Skeletal muscle satellite cell (primary cell): ENCODE measurements around the gene SPIB.

ENCODE experiments used
- H3K27me3 ChIP-seq: 2 replicates; pipeline ENCODE4 v1.7.0; 2013; ENCODE audit warnings: low read length; ENCODE audit not compliant: control insufficient read depth, insufficient read depth
- H3K36me3 ChIP-seq: 2 replicates; pipeline ENCODE4 v1.7.0; 2013; ENCODE audit warnings: mild to moderate bottlenecking, control low read depth, low read length; ENCODE audit not compliant: insufficient read depth
- H3K4me1 ChIP-seq: 2 replicates; pipeline ENCODE4 v1.7.0; 2013; ENCODE audit warnings: low read length; ENCODE audit not compliant: control insufficient read depth, insufficient read depth
- H3K4me2 ChIP-seq: 2 replicates; pipeline ENCODE4 v1.7.0; 2013; ENCODE audit warnings: mild to moderate bottlenecking, low read length
- H3K4me3 ChIP-seq: 2 replicates; pipeline ENCODE4 v1.7.0; 2013; ENCODE audit warnings: low read length
- H3K9ac ChIP-seq: 2 replicates; pipeline ENCODE4 v1.7.0; 2013; ENCODE audit warnings: mild to moderate bottlenecking, low read depth, low read length, moderate library complexity
- H3K9me3 ChIP-seq: replicated peaks from 2 replicates; pipeline ENCODE4 v1.7.0; 2013; ENCODE audit warnings: mild to moderate bottlenecking, control low read depth, low read length

Gene SPIB

DNA sequence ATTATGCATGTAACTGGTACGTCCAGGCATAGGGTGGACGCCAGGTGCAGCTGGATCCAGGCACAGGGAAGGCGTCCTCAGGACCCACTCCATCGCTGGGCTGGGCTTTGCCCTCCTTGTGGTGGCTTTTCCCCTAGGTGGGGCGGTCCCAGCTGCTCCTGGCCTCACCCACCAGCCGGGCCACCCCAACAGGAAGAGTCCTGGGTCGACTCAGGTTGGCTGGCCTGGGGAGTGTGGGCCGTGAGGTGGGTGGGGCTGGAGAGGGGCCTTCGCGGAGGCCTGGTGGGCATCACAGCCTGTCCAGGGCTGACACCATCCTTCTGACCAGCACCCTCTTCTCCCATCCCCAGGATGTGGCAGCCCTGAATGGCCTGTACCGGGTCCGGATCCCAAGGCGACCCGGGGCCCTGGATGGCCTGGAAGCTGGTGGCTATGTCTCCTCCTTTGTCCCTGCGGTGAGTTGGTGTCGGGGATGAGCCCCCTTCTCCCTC is 61.1 kb downstream of the SPIB start:
- Histone ChIP-seq H3K27me3 (no peaks in the 10 kb centered on the region), H3K9me3 (no peaks in the 10 kb centered on the region), H3K4me3 (no peak overlapping the region), H3K4me2 (no peak overlapping the region), H3K36me3 (peaks cover 13% of the 10 kb centered on the region), H3K4me1 (peaks cover 7% of the 10 kb centered on the region), H3K9ac (no peak overlapping the region)

DNA sequence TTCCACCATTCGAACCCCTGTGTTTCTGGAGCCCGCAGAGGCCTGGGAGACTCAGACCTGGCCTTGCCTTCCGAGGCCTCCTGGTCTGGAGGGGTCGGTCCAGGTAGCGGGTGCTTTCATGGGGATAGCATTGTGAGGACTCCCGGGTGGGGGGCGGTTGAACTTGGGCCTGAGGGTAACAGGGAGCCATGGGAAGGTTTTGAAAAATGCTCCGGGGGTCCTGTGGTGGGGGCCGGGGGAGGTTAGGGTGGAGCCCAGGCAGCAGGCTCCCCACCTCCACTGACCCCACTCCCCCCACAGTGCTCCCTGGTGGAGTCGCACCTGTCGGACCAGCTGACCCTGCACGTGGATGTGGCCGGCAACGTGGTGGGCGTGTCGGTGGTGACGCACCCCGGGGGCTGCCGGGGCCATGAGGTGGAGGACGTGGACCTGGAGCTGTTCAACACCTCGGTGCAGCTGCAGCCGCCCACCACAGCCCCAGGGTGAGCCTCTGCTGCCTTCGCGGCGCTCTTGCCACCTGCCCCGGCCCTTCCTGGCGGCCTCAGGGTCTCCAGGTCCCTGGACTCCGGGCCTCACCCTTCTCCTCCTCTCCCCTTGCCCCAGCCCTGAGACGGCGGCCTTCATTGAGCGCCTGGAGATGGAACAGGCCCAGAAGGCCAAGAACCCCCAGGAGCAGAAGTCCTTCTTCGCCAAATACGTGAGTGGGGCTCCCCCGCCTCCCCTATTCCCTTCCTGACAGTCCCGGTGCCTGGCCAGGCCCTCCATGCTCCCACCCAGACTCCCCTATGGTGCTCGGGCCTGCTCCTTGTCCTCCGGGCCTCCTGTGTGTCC is 61.8 kb downstream of the SPIB start:
- no peak overlapping the region for H3K4me3 ChIP-seq
- no peak overlapping the region for H3K4me2 ChIP-seq
- no peaks in the 10 kb centered on the region for H3K27me3 ChIP-seq
- H3K9me3 ChIP-seq = no peaks in the 10 kb centered on the region
- peaks cover 13% of the 10 kb centered on the region for H3K36me3 ChIP-seq
- no peak overlapping the region for H3K9ac ChIP-seq
- H3K4me1 ChIP-seq = peaks cover 7% of the 10 kb centered on the region
